ENCODE results near the gene ZSWIM6.

ZSWIM6 gene

DNA sequence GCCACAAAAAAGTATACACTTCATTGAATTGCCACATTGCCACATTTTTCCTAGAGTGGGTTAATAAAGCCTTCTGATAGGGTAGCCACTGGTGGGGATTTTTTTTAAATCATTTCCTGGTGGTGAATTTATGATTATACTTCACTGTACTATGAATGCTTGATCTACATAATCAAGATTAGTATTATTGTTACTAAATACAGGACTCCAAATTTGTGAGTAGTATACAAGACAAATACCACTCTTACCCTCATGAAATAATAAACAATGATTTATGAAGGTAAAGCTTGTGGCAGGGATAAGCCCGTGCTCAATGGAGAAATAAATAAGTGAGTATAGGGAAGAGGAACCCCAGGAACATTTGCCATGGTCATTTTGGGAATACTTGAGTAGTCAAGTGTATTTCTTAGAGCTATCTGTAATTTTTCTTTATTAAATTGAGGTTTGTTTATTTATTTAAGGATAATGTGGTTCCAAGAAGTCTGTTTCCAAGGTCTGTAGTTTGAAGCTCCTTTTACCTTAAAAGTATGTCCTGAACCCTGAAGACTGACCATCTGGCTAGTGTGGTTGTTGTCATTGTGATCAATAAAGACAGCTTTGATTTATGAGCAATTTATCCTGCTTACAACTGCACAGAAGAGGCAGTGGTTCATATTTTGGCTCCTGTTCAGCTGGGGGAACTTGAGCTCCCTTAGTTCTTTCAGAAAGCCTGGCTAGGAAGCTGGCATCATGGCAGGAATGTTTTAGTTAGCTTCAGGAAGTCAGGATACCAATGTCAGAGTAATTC lies 118.6 kb downstream of the ZSWIM6 start:
- no peak for DNase-seq

DNA sequence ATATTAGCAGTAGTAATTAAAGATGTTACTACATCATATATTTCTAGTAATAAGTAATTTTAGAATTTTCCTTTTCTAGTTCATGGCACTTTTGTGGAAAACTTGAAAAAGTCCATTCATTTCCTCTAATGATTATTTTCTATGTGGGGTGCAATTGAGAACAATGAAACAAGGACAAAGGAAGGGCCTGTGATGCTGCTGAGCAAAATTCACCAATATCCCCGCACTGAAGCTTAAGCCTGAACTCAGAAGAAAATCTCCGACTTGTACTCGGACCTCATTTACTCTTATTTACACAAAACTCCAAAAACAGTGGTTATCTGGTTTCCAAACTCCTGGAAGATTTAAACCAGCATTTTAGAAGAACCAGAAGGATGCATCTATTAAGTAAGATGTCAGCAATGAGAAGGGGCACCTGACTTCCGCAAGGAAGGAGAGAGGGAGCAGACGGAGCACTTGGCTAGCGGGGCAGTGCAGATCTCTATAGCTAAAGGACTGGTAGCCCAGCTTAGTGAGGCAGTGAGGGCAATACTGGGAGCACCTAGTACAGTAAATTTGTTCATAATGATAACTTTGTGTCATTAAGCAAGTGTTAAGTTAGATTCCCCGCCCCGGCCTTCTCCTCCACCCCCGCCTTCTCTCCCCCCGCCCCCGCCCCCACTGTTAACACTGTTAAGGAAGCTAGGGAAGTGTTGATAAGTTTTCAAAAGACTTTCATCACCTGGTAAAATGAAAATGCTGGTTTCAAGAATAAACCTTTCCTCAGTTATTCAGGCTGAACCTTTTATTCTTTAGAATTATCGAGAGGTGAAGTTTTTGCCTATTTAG lies 123.3 kb downstream of the ZSWIM6 start:
- DNase-seq, result no peak

DNA sequence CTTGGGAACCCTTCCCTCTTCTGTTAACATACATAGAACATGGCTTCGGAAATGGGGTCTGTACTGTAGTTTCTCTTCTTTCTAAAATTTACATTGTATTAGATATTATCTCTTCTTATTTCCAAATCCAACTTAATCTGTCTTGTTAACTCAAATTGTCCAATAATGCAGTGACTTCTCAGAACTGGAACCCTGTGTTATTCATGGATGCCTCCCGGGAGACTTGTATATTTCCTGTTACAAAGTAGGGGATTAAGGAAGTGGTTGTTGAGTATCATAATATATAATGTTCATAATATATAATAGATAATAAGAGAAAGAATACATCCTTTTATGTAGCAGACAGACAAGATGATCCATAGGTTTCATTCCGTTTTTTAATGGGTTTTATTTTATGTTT lies 128.4 kb downstream of the ZSWIM6 start:
- DNase-seq, result no peak

DNA sequence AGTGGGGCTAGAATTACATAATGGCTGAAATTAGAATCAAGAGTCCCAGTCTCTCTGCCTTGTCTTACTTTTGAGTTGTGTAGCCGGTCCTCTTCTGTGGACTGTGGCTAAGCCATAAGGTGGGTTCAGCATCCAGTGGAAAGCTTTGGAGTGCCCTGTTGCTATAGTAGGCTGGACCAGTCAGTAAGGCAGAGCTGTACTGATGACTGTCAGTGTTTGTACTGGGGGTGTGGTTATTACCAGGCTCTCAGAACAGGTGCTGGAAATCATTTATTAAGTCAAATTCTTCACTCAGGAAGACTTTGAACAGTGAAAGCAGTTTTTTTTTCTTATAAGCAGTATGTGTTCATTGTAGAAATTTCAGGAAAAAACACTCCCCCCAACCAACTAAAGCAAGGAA lies 129.4 kb downstream of the ZSWIM6 start:
- DNase-seq, result peak; percentile 78

DNA sequence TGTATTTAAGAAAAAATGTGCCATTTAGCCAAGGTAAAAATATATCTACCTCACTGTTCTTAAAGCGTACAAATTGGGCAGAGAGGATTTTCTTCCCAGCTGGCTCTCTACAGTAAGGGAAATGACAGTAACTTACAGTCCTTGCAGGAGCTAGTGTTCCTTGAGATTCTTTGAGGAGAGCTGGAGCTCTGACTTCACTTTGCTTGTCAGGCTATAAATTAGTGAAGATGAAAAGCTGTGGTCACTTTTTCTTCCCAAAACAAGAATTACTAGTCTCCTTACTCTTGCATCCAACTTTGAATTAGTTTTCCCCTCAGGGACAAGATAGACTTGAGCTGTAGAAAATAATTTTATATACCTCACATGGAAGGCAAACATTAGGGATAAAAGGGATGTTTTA lies 129.9 kb downstream of the ZSWIM6 start:
- no peak for DNase-seq

DNA sequence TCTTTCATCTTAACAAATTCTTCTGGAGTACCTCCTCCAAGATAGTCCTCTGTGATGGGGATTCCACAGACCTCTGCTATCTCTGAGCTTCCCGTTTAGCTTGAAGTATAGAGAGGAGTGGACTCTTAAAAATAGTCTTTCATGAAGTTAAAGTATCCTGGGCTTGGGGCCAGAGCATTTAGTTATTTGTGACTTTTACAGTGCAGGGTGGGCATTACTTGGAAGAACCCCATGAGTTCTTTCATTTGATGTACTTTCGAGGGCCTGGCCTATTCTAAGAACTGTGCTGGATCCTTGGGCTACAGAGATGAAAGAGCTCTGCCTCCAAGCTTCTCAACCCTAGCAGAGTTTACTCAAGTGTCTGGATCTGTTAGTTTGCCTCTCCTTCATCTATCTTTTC lies 131.5 kb downstream of the ZSWIM6 start:
- DNase-seq, result no peak

DNA sequence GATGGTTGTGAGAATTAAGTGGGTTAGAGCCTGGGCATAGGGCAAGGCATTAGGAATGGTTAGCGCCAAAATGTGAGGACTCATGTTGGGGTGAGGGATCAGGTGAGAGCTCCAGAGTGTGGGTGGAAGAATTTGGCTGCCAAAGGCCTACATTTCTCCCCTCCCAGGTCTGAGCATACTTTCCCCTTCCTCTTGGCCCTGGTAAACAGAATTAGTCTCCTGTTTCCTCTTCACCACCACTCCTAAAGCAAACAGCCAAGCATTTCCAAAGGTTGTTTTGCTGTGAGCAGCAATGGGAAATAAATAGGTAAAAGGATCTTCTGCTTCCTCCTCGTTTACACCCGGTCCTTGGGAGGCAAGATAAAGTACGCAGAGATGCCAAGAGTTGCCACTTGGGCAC lies 132.5 kb downstream of the ZSWIM6 start:
- DNase-seq, result no peak

DNA sequence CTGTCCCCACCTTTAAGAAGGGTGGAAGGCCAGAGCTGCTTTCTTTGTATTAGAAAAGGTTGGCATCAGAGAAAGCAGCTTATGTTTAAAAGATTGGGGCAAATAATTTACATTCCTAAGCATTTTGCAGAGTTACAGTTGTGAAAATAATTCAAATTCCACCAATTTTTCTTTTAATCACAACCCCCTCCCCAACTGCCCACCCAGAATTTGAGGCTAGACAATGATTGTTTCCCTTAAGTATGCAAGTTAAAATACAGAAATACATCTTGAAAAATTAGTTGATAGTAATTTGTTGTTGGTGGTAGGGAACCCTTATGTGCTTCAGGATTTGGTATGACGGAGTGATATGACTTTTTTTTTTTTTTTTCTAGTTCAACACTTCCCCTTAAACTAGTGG lies 133.0 kb downstream of the ZSWIM6 start:
- no peak for DNase-seq

DNA sequence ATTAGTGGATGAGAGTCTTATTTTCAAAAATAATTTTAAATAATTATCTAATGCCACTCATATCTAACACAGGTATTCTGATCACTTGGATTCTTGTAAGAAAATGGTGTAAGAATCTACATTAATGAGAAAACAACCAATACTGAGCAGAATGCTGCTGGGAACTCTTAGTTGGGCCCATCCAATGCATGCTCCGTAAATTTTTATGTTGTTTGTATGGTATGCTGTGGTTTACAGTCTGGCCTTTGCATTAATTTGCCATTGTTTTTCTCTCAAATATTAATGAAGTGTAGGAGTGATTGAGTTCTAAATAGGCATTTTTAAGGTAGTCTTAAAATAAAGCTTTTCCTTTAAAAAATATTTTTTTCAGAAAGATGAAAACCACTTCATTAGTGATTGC lies 133.4 kb downstream of the ZSWIM6 start:
- DNase-seq, result no peak

DNA sequence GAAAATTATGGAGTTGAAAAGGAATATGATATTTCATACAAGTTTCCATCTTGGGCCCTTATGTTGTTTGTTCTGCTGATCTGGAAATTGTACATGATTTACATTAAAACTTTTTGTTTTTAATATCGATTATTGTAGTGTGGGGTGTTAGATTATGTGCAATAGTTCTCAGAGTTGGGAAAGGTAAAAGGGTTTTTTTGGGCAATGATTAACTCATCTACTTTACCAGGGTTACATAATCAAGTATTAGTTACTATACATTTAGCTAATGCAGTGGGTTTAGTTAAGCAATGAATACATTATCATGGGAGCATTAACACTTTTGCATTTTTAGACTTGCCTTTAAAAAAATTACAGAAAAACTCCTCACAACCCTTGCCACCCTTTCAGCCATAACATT lies 134.0 kb downstream of the ZSWIM6 start:
- DNase-seq, result no peak

DNA sequence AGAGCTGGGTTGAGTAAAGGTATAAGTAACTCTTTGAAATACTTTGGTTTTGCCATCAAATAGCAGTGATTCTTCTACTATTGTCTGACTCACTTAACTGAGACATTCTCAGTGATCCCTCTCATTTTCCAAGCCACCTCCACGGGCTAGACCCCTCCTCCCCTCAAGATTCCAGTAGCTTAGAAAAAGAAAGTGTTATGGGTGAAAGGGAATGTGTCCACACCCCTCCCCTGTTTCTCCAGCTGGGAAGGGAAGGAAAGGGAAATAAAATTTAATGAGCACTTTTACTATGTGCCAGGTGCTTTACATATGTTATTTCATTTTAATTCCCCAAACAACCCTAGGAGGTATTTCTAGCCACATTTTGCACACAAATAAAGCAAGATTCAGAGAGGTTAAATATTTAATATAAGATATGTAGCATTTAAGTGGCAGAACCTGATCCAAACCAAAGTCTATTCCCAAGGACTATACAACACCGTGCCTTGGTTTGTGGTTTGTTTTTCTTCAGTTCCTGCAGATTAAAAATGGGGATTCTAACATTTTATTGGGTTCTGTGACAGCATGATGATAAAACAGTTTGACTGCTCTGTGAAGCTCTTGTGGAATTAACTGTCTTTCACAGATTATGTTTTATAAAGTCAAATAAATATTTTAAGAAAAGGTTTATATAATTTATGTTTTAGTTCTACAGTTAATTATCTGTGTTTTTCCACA lies 135.9 kb downstream of the ZSWIM6 start:
- no peak for DNase-seq

DNA sequence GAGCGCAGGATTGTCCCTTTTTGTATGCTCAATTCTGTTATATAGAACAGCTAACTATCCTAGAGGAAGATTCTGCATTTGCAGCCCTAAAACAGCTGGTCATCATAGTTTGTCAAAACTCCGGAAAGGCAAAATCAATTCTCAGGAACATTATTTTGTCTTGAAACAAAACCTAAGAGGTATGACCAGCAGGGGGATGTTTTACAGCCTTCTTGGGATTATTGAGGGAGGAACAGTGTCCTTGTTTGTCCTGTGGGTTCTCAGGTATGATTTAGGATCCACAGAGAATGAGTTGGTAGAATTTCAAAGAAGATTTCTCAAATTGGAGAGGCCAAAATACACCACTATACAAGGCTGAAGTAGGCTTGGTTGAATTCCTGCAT lies 136.4 kb downstream of the ZSWIM6 start:
- DNase-seq, result no peak

DNA sequence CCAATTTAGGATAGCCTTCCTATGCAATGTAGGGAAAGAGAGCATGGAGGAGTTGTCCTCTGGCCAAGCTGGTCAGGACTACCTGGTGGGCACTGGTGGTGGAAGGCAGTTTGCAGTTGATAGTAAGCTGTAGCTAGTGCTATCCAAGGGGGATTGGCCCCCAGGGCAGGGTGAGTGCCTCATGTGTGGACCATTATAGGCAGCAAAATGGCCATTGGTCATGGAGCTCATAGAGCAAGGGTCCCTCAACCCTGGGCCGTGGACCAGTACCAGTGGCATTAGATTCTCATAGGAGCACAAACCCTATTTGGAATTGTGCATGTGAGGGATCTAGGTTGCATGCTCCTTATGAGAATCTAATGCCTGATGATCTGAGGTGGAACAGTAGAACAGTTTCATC lies 139.3 kb downstream of the ZSWIM6 start:
- no peak for DNase-seq

DNA sequence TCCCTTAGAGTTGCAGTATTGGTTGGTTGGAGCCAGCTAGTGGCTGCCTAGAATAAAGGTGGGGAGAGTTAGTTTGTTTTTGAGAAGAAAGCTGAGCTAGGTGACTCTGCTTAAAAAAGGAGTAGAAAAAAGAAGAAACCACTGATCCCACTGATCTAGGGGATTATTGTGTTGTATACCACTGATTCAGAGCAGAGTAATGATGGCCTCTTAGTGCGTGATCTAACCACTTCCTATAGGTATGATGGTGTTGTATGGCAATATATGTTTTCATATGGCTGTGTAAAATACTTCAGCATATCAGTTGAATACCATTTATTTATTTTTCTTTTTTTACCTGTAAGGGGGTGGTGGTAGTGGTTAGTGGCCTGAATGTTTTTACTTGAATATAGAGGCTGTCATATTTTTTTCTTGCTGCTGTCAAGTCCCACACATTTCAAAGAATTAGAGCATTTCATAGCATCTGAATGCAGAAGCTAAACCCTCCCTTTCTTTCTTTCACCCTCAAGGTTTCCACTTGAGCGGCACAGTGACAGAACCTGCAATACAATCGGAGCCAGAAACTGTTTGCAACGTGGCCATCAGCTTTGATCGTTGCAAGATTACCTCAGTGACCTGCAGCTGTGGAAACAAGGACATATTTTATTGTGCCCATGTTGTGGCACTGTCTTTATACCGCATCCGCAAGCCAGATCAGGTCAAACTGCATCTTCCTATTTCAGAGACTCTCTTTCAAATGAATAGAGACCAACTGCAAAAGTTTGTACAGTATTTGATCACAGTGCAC lies 140.3 kb downstream of the ZSWIM6 start:
- no peak for DNase-seq

DNA sequence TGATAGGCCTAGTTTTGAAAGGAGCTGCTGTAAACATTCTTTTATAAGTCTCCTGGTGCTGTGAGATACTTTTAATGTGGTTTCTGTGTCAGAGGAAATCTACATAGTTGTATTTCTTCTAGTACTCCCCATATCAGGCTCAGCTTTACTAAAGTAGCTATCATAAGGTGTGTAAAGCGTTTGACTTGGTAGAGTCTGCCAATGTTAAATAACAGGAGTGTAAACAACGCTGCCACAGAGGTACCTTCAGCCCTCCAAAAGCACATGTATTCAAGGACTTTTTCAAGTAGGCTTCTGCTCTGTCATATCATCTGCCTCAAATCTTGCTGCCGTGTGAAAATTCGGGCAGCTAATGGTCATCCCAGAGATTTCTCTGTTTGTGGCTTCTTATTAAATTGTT lies 142.7 kb downstream of the ZSWIM6 start:
- no peak for DNase-seq

DNA sequence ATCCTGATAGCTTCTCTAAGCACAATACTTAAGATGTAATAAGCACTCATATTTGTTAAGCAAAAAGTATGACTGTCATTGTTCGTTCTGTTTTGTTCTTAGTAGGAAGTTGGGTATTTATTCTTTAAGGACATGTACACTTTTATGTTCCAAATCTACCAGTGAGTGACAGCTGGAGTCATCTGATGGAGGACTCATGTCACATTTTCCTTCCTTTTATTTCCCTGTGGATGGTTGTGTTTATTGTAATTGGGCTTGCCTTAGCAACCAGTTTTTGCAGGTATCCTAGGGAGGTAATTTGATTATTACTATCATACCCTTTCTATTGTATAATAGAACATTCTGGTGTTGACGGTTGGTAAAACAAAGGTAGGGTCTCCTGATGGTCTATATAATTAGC lies 145.7 kb downstream of the ZSWIM6 start:
- DNase-seq, result no peak

DNA sequence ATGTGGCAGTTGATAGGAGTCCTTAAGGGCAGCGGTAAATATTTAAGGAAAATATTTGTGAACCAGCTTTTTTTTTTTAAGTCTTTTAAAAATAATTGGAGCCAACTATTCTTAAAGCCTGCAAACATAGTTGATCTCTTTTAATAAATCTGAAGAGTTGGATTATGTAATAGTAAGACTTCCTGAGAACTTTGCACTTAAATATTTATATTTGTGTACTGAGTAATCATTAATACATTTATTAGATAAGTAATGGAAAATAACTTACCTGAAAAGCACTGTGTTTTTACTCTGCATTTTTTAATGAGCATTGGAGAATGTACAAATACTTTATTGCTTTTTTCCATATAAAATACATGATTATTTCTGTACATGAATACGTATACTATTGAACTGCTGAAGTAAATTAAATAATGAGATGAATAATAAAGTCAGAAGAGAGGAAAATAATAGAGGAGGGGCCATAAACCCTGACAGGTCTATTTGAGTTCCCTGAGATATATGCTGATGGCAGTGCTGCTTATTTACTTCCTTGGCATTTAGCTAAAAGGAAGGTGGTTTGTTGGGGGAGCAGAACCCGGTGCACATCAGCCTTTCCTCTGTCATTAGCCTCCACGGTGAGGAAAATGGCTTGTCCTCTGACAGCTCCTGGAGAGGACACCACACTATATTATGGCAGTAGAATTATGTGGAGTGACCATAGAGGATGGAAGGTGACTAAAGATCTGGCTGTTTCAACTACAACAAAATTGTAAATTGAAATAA lies 148.0 kb downstream of the ZSWIM6 start:
- no peak for DNase-seq

DNA sequence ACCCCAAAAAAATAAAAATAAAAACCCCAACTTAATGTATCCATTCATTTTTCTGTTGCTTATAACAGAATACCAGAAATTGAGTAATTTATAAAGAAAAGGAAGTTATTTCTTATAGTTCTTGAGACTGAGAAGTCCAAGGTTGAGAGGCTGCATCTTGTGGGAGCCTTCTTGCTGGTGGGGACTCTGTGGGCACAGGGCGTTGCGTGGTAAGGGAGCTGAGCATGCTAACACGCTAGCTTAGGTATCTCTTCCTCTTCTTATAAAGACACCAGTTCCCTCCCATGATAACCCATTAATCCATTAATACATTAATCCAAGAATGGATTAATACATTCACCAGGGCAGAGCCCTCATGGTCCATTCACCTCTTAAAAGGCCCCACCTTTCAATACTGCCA lies 150.9 kb downstream of the ZSWIM6 start:
- DNase-seq, result no peak

DNA sequence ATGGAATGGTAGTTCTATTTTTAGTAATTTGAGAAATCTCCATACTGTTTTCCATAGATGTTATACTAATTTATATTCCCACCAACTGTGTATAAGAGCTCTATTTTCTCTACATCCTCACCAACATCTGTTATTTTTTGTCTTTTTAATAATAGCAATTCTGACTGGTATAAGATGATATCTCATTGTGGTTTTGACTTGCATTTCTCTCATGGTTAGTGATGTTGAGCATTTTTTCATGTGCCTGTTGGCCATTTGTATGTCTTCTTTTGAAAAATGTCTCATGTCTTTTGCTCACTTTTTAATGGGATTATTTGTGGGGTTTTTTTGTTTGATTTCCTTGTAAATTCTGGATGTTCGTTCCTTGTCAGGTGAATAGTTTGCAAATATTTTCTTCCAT lies 154.4 kb downstream of the ZSWIM6 start:
- DNase-seq, result no peak

DNA sequence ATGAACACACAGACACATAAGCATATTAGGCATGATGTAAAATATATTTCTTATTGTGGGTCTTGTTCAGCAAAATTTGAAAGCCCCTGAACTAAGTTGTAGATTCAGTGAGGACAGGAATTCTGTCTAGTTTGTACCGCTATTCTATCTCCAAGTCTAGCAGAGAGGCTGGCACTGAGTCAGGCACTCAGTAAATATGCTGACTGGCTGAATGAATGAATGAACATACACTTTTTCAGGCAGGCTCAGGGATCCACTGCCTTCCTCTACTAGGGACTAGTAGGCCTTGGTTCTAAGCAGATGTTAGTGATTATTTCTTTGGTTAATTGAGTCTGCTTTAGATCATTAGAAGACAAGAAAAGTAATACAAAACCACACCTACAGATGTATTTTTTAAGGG lies 157.5 kb downstream of the ZSWIM6 start:
- no peak for DNase-seq

DNA sequence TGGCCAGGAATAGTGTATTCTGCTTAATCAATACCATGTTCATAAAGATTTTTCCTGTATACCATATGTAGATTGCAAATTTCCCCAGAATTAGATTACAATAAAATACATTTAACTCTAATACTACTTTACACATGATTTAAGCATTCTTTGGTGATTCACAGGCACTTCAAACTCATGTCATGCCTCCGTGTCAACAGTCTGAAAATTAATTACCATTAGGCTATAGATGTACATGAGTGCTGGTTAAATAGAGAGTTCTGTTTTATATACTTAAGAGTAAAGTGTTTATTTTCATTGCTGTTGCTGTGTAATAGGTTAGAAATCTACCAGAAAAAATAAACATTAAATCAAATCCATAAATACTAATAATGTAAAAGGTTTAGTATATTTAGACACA lies 159.8 kb downstream of the ZSWIM6 start:
- no peak for DNase-seq

DNA sequence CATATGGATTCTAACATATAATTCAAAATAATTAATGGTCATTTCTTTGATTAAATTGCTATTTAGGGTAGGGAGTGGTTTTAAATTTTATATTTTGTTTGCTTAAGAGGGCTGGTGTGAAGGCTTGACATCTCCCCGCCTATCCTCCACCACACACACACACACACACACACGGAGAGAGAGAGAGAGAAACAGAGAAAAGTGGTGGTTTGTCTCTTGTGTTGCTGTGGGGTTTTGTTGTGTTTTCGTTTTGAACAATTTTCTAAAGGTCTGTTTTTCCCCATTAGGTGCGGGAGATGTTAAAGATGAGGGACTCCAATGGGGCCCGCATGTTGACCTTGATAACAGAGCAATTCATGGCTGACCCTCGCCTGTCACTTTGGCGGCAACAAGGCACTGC lies 161.9 kb downstream of the ZSWIM6 start:
- DNase-seq, result no peak
